KMS-11 (cell line): ENCODE measurements around the gene TXNRD2.

ENCODE experiments used
- H2AFZ ChIP-seq: fragments of 200-600 bp; sonication (generic); 2 replicates; pipeline ENCODE4 v1.6.1; 2016; ENCODE audit warnings: antibody characterized with exemption, mixed run types, low read depth
- H3K27ac ChIP-seq: fragments of 200-600 bp; sonication (generic); 2 replicates; pipeline ENCODE4 v1.6.1; 2016; ENCODE audit warnings: mild to moderate bottlenecking, mixed run types
- H3K27me3 ChIP-seq: fragments of 200-600 bp; sonication (generic); 2 replicates; pipeline ENCODE4 v1.6.1; 2017; ENCODE audit warnings: mild to moderate bottlenecking, low read depth, mixed run types, moderate library complexity; ENCODE audit not compliant: insufficient read depth
- H3K36me3 ChIP-seq: fragments of 200-600 bp; sonication (generic); 2 replicates; pipeline ENCODE4 v1.6.1; 2017; ENCODE audit warnings: mild to moderate bottlenecking, mixed run types; ENCODE audit not compliant: insufficient read depth
- H3K4me1 ChIP-seq: fragments of 200-600 bp; sonication (generic); 2 replicates; pipeline ENCODE4 v1.6.1; 2016; ENCODE audit warnings: mild to moderate bottlenecking, low read depth, mixed run types; ENCODE audit not compliant: poor library complexity, severe bottlenecking
- H3K4me2 ChIP-seq: fragments of 200-600 bp; sonication (generic); 2 replicates; pipeline ENCODE4 v1.7.0; 2016; ENCODE audit warnings: mild to moderate bottlenecking, mixed run types
- H3K4me3 ChIP-seq: fragments of 200-600 bp; sonication (generic); IDR thresholded peaks from 2 replicates; pipeline ENCODE4 v1.6.1; 2017; ENCODE audit warnings: low read depth, low read length, mixed read lengths; ENCODE audit not compliant: insufficient read depth
- H3K79me2 ChIP-seq: fragments of 200-600 bp; sonication (generic); 2 replicates; pipeline ENCODE4 v1.6.1; 2016; ENCODE audit warnings: low read depth, mixed run types; ENCODE audit not compliant: insufficient read depth
- H3K9ac ChIP-seq: fragments of 200-600 bp; sonication (generic); 2 replicates; pipeline ENCODE4 v1.6.1; 2016; ENCODE audit warnings: mild to moderate bottlenecking, mixed run types
- H4K20me1 ChIP-seq: fragments of 200-600 bp; sonication (generic); 2 replicates; pipeline ENCODE4 v1.6.1; 2016; ENCODE audit warnings: mild to moderate bottlenecking, mixed run types; ENCODE audit not compliant: insufficient read depth
- TF ChIP-seq, protein P1 (sequence below): fragments of 200-600 bp; sonication (generic); conservative IDR thresholded peaks from 2 replicates; pipeline ENCODE4 v1.6.1; 2017; ENCODE audit warnings: low read depth, mild to moderate bottlenecking, antibody characterized with exemption, low read length, moderate library complexity, mixed read lengths

The TXNRD2 gene

DNA sequence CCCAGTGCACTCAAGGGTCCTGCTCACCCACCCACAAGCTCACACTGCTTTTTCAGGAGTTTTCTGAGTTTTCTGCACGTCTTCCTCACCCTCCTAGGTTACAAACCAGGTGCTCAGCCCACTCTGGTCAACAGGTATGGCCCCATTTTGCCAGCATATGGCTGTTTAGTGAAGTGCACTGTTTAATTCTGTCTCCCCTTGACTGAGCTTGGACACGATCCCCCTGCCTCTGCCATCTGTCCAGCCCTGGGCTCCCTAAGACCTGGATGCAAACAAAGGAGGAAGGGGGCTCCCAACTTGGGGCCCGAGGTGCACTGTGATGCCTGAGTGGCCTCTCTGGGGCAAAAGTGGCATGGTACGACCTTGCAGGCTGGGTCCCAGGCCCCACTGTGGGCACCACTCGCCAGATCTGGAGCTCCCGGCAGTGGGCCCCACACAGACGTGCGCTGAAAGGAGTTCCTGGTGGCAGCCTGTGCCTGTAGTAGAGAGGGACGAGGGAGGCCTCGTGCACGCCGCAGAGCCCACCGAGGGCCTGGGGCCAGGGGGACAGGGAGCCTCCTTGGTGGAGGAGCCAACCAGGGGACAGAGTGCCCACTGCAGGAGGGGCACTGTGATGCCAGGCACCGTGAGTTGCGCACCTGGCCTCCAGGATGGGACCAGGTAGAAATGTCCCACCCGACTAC lies 37.3 kb downstream of the TXNRD2 start:
- Histone ChIP-seq H3K27ac (no peak overlapping the region), H4K20me1 (no peaks in the 10 kb centered on the region), H3K27me3 (no peaks in the 10 kb centered on the region), H3K79me2 (no peaks in the 10 kb centered on the region), H3K9ac (no peak overlapping the region), H3K4me3 (no peak overlapping the region), H2AFZ (no peak overlapping the region), H3K36me3 (no peaks in the 10 kb centered on the region), H3K4me2 (no peak overlapping the region), H3K4me1 (no peaks in the 10 kb centered on the region)
- TF ChIP-seq, protein P1, sequence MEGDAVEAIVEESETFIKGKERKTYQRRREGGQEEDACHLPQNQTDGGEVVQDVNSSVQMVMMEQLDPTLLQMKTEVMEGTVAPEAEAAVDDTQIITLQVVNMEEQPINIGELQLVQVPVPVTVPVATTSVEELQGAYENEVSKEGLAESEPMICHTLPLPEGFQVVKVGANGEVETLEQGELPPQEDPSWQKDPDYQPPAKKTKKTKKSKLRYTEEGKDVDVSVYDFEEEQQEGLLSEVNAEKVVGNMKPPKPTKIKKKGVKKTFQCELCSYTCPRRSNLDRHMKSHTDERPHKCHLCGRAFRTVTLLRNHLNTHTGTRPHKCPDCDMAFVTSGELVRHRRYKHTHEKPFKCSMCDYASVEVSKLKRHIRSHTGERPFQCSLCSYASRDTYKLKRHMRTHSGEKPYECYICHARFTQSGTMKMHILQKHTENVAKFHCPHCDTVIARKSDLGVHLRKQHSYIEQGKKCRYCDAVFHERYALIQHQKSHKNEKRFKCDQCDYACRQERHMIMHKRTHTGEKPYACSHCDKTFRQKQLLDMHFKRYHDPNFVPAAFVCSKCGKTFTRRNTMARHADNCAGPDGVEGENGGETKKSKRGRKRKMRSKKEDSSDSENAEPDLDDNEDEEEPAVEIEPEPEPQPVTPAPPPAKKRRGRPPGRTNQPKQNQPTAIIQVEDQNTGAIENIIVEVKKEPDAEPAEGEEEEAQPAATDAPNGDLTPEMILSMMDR: no peak

DNA sequence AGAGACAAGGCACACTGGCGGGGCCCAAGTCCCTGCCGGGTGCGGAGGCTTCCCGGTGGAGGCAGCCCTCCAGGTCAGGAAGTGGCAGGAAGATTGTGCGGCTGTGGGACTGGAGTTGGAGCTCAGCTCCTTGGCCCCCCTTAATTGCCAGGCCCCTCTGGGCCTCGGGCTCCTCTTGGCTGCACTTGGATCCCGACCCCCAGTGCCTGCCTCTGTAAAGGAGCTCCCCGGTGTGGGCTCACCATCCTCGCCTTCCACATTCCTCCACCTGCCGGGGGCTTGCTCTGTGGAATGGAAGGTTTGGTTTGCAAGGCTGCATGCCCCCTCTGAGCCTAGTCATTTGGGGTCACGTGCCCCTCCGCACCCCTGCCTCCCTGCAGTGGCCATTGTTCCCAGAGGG lies 38.1 kb downstream of the TXNRD2 start:
- H2AFZ ChIP-seq: no peak overlapping the region
- no peaks in the 10 kb centered on the region for H4K20me1 ChIP-seq
- H3K9ac ChIP-seq: no peak overlapping the region
- no peaks in the 10 kb centered on the region for H3K4me1 ChIP-seq
- H3K4me2 ChIP-seq: no peak overlapping the region
- H3K27me3 ChIP-seq: no peaks in the 10 kb centered on the region
- no peaks in the 10 kb centered on the region for H3K36me3 ChIP-seq
- no peak overlapping the region for H3K4me3 ChIP-seq
- TF ChIP-seq, protein P1: no peak
- H3K79me2 ChIP-seq: no peaks in the 10 kb centered on the region
- H3K27ac ChIP-seq: no peak overlapping the region

DNA sequence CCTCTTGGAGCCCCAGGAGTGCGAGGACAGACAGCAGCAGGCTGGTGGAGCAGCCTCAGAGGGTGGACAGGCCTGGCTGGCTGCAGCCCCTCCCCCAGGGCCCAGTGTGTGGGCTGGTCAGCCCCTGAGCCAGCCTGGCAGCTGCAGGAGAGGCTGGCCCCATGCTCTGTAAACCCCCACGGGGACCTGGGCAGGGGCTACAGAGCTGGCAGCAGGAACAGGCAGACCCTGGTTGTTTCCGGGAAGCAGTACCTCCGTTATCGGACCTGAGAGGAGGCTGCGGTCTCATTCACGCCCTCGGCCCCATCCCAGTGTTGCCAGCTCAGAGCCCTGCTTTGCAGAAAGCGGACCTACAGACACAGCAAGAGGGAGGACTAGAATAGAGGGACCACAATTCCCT lies 38.6 kb downstream of the TXNRD2 start:
- H3K4me3 ChIP-seq: no peak overlapping the region
- H3K4me1 ChIP-seq: no peaks in the 10 kb centered on the region
- H3K9ac ChIP-seq: no peak overlapping the region
- no peaks in the 10 kb centered on the region for H3K36me3 ChIP-seq
- TF ChIP-seq, protein P1: no peak
- H3K4me2 ChIP-seq: no peak overlapping the region
- H2AFZ ChIP-seq: no peak overlapping the region
- no peaks in the 10 kb centered on the region for H3K79me2 ChIP-seq
- no peaks in the 10 kb centered on the region for H3K27me3 ChIP-seq
- no peaks in the 10 kb centered on the region for H4K20me1 ChIP-seq
- no peak overlapping the region for H3K27ac ChIP-seq

DNA sequence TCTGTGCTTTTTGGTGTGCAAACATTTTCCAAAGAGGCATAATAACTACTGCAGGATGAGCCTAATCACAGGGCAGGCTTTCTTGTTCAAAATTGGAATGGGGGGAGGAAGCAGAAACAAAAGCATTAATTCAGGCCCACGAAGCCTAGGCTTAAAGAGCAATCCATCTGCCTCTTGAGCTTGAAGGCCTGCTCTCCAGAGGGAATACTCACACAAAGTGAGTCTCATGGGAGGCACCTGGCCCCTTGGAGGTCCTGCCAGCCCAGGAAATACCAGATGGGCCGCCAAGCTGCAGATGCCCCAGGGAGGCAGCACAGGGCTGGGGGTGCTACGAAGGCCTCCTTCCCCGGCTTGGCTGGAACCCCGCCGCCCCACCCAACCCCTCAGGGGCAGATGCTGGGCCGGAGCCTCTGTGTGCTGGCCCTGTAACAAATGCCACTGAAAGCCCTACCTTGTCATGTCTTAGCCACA lies 39.3 kb downstream of the TXNRD2 start:
- H3K9ac ChIP-seq: no peak overlapping the region
- no peaks in the 10 kb centered on the region for H3K36me3 ChIP-seq
- no peak overlapping the region for H3K4me3 ChIP-seq
- H4K20me1 ChIP-seq: no peaks in the 10 kb centered on the region
- TF ChIP-seq, protein P1: no peak
- no peaks in the 10 kb centered on the region for H3K79me2 ChIP-seq
- no peaks in the 10 kb centered on the region for H3K27me3 ChIP-seq
- H2AFZ ChIP-seq: no peak overlapping the region
- H3K4me2 ChIP-seq: no peak overlapping the region
- H3K27ac ChIP-seq: no peak overlapping the region
- no peaks in the 10 kb centered on the region for H3K4me1 ChIP-seq
